Osteocyte (in vitro differentiated cells): Measurements from ENCODE around the gene CLMN. TPM values are rescaled to one million over a fixed set of nuclear protein-coding genes. Genes with fewer than 3 reads are reported as not detected.

Experiments
- DNase-seq: peaks from one replicate; pipeline ENCODE4 v3.0.0; 2021; ENCODE audit warnings: mixed read lengths; ENCODE audit not compliant: unreplicated experiment; ENCODE audit errors: extremely low spot score
- H3K27ac Mint-ChIP-seq: one replicate; pipeline ENCODE4 v1.8.0; 2021; ENCODE audit warnings: mild to moderate bottlenecking, mixed read lengths; ENCODE audit not compliant: unreplicated experiment
- H3K27me3 Mint-ChIP-seq: one replicate; pipeline ENCODE4 v1.8.0; 2021; ENCODE audit warnings: mixed read lengths; ENCODE audit not compliant: unreplicated experiment
- H3K36me3 Mint-ChIP-seq: one replicate; pipeline ENCODE4 v1.8.0; 2021; ENCODE audit warnings: mixed read lengths; ENCODE audit not compliant: unreplicated experiment
- H3K4me1 Mint-ChIP-seq: one replicate; pipeline ENCODE4 v1.8.0; 2021; ENCODE audit warnings: mixed read lengths; ENCODE audit not compliant: unreplicated experiment
- H3K4me3 Mint-ChIP-seq: one replicate; pipeline ENCODE4 v1.8.0; 2021; ENCODE audit warnings: mild to moderate bottlenecking, moderate library complexity, mixed read lengths; ENCODE audit not compliant: unreplicated experiment
- H3K9me3 Mint-ChIP-seq: one replicate; pipeline ENCODE4 v1.8.0; 2021; ENCODE audit warnings: mixed read lengths; ENCODE audit not compliant: unreplicated experiment
- CTCF ChIP-seq: fragments of 200-600 bp; sonication (generic); IDR thresholded peaks from 2 replicates; pipeline ENCODE4 v1.5.0; 2021; ENCODE audit warnings: antibody characterized with exemption, mild to moderate bottlenecking, moderate library complexity
- total RNA-seq: library from RNA; stranded (reverse); gene quantifications from 2 replicates; pipeline ENCODE4 v1.2.1, GENCODE V29; 2021

Gene CLMN
- total RNA-seq, 1 donor from 2014 or later: 5.4 TPM

- DNase-seq: no peak
- Mint-ChIP-seq H3K4me3 (no peak overlapping the region), H3K27ac (no peak overlapping the region), H3K4me1 (peaks cover 8% of the 10 kb centered on the region), H3K27me3 (no peaks in the 10 kb centered on the region), H3K9me3 (no peaks in the 10 kb centered on the region), H3K36me3 (no peaks in the 10 kb centered on the region)
- no peak for TF ChIP-seq CTCF
These were observed 44.8 kb downstream of the CLMN start for GRCh38 chr14:95274874-95275273.

GRCh38 chr14:95274279-95274678 is 45.4 kb downstream of the CLMN start:
- no peak for TF ChIP-seq CTCF
- H3K27ac Mint-ChIP-seq: no peak overlapping the region
- H3K27me3 Mint-ChIP-seq: no peaks in the 10 kb centered on the region
- H3K9me3 Mint-ChIP-seq: no peaks in the 10 kb centered on the region
- DNase-seq: no peak
- peaks cover 8% of the 10 kb centered on the region for H3K4me1 Mint-ChIP-seq
- H3K4me3 Mint-ChIP-seq: no peak overlapping the region
- H3K36me3 Mint-ChIP-seq: no peaks in the 10 kb centered on the region

- Mint-ChIP-seq H3K9me3 (no peaks in the 10 kb centered on the region), H3K4me1 (peaks cover 8% of the 10 kb centered on the region), H3K36me3 (no peaks in the 10 kb centered on the region), H3K27ac (no peak overlapping the region), H3K4me3 (no peak overlapping the region), H3K27me3 (no peaks in the 10 kb centered on the region)
- no peak for DNase-seq
- TF ChIP-seq CTCF: no peak
These were observed 46.4 kb downstream of the CLMN start for GRCh38 chr14:95273001-95273978.

- no peak overlapping the region for H3K27ac Mint-ChIP-seq
- no peak overlapping the region for H3K4me3 Mint-ChIP-seq
- no peak for DNase-seq
- H3K27me3 Mint-ChIP-seq: no peaks in the 10 kb centered on the region
- H3K9me3 Mint-ChIP-seq: no peaks in the 10 kb centered on the region
- peaks cover 8% of the 10 kb centered on the region for H3K4me1 Mint-ChIP-seq
- no peaks in the 10 kb centered on the region for H3K36me3 Mint-ChIP-seq
- TF ChIP-seq CTCF: no peak
These were observed 47.7 kb downstream of the CLMN start for GRCh38 chr14:95272057-95272456.

GRCh38 chr14:95270203-95270602 is 49.5 kb downstream of the CLMN start:
- H3K4me1 Mint-ChIP-seq: peaks cover 18% of the 10 kb centered on the region
- peaks cover 2% of the 10 kb centered on the region for H3K36me3 Mint-ChIP-seq
- no peaks in the 10 kb centered on the region for H3K27me3 Mint-ChIP-seq
- TF ChIP-seq CTCF: no peak
- H3K4me3 Mint-ChIP-seq: no peak overlapping the region
- H3K9me3 Mint-ChIP-seq: no peaks in the 10 kb centered on the region
- DNase-seq: no peak
- no peak overlapping the region for H3K27ac Mint-ChIP-seq
